HG03135 (cell line): ENCODE results near the gene IL25.

Source experiments
- ATAC-seq: cut with Tn5 transposase; IDR thresholded peaks from one replicate; pipeline ENCODE4 v1.9.1; 2021; ENCODE audit warnings: mild to moderate bottlenecking, moderate library complexity; ENCODE audit not compliant: unreplicated experiment

The IL25 gene

GRCh38 chr14:23352506-23353432 is 19.8 kb upstream of the IL25 start, which contains the start of gene SLC22A17:
Gene SLC22A17 (minus strand): TSS chr14:23352887.
- no peak for ATAC-seq

- ATAC-seq: no peak
Measured at GRCh38 chr14:23353433-23353780, 19.2 kb upstream of the IL25 start.

- no peak for ATAC-seq
Measured at GRCh38 chr14:23354990-23355389, 17.6 kb upstream of the IL25 start.

- ATAC-seq: no peak
Measured at GRCh38 chr14:23355871-23356435, 16.7 kb upstream of the IL25 start.

- no peak for ATAC-seq
Measured at GRCh38 chr14:23356662-23357061, 15.9 kb upstream of the IL25 start.

GRCh38 chr14:23357261-23357660 is 15.3 kb upstream of the IL25 start:
- no peak for ATAC-seq

- ATAC-seq: no peak
Measured at GRCh38 chr14:23358042-23358441, 14.6 kb upstream of the IL25 start.

- ATAC-seq: no peak
Measured at GRCh38 chr14:23358553-23359166, 13.9 kb upstream of the IL25 start.

- no peak for ATAC-seq
Measured at GRCh38 chr14:23359167-23359626, 13.4 kb upstream of the IL25 start.

GRCh38 chr14:23359722-23360447 is 12.7 kb upstream of the IL25 start:
- no peak for ATAC-seq

- ATAC-seq: no peak
Measured at GRCh38 chr14:23360496-23360895, 12.1 kb upstream of the IL25 start.

GRCh38 chr14:23361320-23361719 is 11.3 kb upstream of the IL25 start:
- ATAC-seq: no peak

GRCh38 chr14:23361763-23362162 is 10.8 kb upstream of the IL25 start:
- no peak for ATAC-seq

GRCh38 chr14:23362200-23362599 is 10.4 kb upstream of the IL25 start:
- ATAC-seq: no peak

- ATAC-seq: no peak
Measured at GRCh38 chr14:23364164-23365035, 8.2 kb upstream of the IL25 start.

- no peak for ATAC-seq
Measured at GRCh38 chr14:23365036-23365731, 7.4 kb upstream of the IL25 start, which contains the start of gene EFS. Gene EFS (minus strand): TSS chr14:23365172. CDS start chr14:23365025, 147 bp downstream.

GRCh38 chr14:23365732-23366425 is 6.7 kb upstream of the IL25 start:
- ATAC-seq: no peak

GRCh38 chr14:23366426-23366921 is 6.1 kb upstream of the IL25 start:
- no peak for ATAC-seq

GRCh38 chr14:23370221-23370620 is 2.4 kb upstream of the IL25 start:
- no peak for ATAC-seq
